SK-N-SH (cell line): ENCODE measurements around the gene CARD19. TPM values are rescaled to one million over a fixed set of nuclear protein-coding genes. Genes with fewer than 3 reads are reported as not detected.

Experiments used
- CTCF ChIA-PET: fragments of 300-600, 350-600 bp; formaldehyde crosslinking; extraction: SDS; loops from one replicate; lab custom pipeline; 2021; lab: Yijun Ruan, JAX
- POLR2A ChIA-PET: fragments of 350-600 bp; sonication (Branson Sonifier 250); formaldehyde crosslinking; extraction: SDS; loops from one replicate; lab custom pipeline; 2020; ENCODE audit warnings: antibody characterized with exemption, inconsistent platforms; lab: Yijun Ruan, JAX
- DNase-seq: peaks from one replicate; pipeline ENCODE4 v3.0.0; 2012
- H2AFZ ChIP-seq: fragments of 200-600 bp; sonication (generic); 2 replicates; pipeline ENCODE4 v1.8.1; 2016; ENCODE audit warnings: antibody characterized with exemption, mild to moderate bottlenecking, low read depth
- H3F3A ChIP-seq: fragments of 200-600 bp; sonication (generic); replicated peaks from 2 replicates; pipeline ENCODE3; 2016; ENCODE audit warnings: antibody characterized with exemption, mild to moderate bottlenecking; ENCODE audit not compliant: insufficient read depth
- H3K27ac ChIP-seq, 2 experiments: fragments of 200-500 bp in 1 of 2; fragments of 200-600 bp in 1 of 2; sonication (Bioruptor generic) in 1 of 2; sonication (generic), shearing (Covaris generic) in 1 of 2; 2 replicates each; pipeline versions ENCODE4 v1.5.1 to v1.6.1; 2014 to 2016; ENCODE audit warnings: low read depth in 2 of 2, inconsistent platforms in 1 of 2, low read length in 1 of 2, mild to moderate bottlenecking in 1 of 2, mixed read lengths in 1 of 2
- H3K27me3 ChIP-seq: fragments of 200-600 bp; sonication (generic), shearing (Covaris generic); 2 replicates; pipeline ENCODE4 v1.6.1; 2016; ENCODE audit warnings: mixed run types; ENCODE audit not compliant: insufficient read depth
- H3K36me3 ChIP-seq, 2 experiments: fragments of 200-500 bp in 1 of 2; fragments of 200-600 bp in 1 of 2; sonication (Bioruptor generic) in 1 of 2; sonication (generic) in 1 of 2; replicated peaks in 1 of 2; 2 replicates each; pipeline versions ENCODE3 to v1.5.1; 2014 to 2016; ENCODE audit warnings: low read length in 1 of 2, mild to moderate bottlenecking in 1 of 2; ENCODE audit not compliant: insufficient read depth in 2 of 2, control insufficient read depth in 1 of 2
- H3K4me1 ChIP-seq, 2 experiments: fragments of 200-500 bp in 1 of 2; fragments of 200-600 bp in 1 of 2; sonication (Bioruptor generic) in 1 of 2; sonication (generic), shearing (Covaris generic) in 1 of 2; 2 replicates each; pipeline versions ENCODE4 v1.5.1 to v1.6.1; 2014 to 2016; ENCODE audit warnings: low read depth in 1 of 2, low read length in 1 of 2, mixed run types in 1 of 2; ENCODE audit not compliant: insufficient read depth in 2 of 2, control insufficient read depth in 1 of 2
- H3K4me2 ChIP-seq: fragments of 200-600 bp; sonication (generic), shearing (Covaris generic); 2 replicates; pipeline ENCODE4 v1.6.1; 2017; ENCODE audit warnings: mixed run types
- H3K4me3 ChIP-seq, 2 experiments: fragments of 200-500 bp in 1 of 2; fragments of 200-600 bp in 1 of 2; sonication (Bioruptor generic) in 1 of 2; sonication (generic), shearing (Covaris generic) in 1 of 2; 2 replicates each; pipeline versions ENCODE4 v1.5.1 to v1.8.1; 2014 to 2016; ENCODE audit warnings: low read depth in 2 of 2, inconsistent platforms in 1 of 2, low read length in 1 of 2, mild to moderate bottlenecking in 1 of 2, mixed read lengths in 1 of 2, moderate library complexity in 1 of 2
- H3K79me2 ChIP-seq: fragments of 200-600 bp; sonication (generic); 2 replicates; pipeline ENCODE4 v1.8.1; 2017; ENCODE audit warnings: mild to moderate bottlenecking; ENCODE audit not compliant: insufficient read depth
- H3K9ac ChIP-seq: fragments of 200-600 bp; sonication (generic); 2 replicates; pipeline ENCODE4 v1.6.1; 2017; ENCODE audit warnings: mixed run types
- H3K9me2 ChIP-seq: fragments of 200-600 bp; sonication (generic); 2 replicates; pipeline ENCODE4 v1.6.1; 2017; ENCODE audit warnings: mixed run types
- H3K9me3 ChIP-seq: fragments of 200-600 bp; sonication (generic); 2 replicates; pipeline ENCODE4 v1.6.1; 2017; ENCODE audit warnings: mixed run types, mild to moderate bottlenecking, moderate library complexity
- H4K20me1 ChIP-seq: fragments of 200-600 bp; sonication (generic); 2 replicates; pipeline ENCODE4 v1.6.1; 2017; ENCODE audit warnings: mild to moderate bottlenecking, mixed run types; ENCODE audit not compliant: insufficient read depth
- CHD2 ChIP-seq: fragments of 150-350 bp; IDR thresholded peaks from 2 replicates; pipeline ENCODE4 v1.6.1; 2018; ENCODE audit warnings: low read length; ENCODE audit not compliant: partially characterized antibody
- FOXJ3 ChIP-seq: sonication (generic); formaldehyde crosslinking; IDR thresholded peaks from 2 replicates; pipeline ENCODE4 v1.5.1; 2020; ENCODE audit warnings: mild to moderate bottlenecking, missing genetic modification reagents
- GABPA ChIP-seq: IDR thresholded peaks from 2 replicates; pipeline ENCODE4 v1.4.0; 2012; ENCODE audit warnings: low read depth, mild to moderate bottlenecking
- REST ChIP-seq: IDR thresholded peaks from 2 replicates; pipeline ENCODE4 v1.6.1; 2012; ENCODE audit warnings: mild to moderate bottlenecking, low read depth, low read length, moderate library complexity
- RXRA ChIP-seq: IDR thresholded peaks from 2 replicates; pipeline ENCODE4 v1.4.0; 2012; ENCODE audit warnings: low read depth, mild to moderate bottlenecking, borderline replicate concordance
- TAF1 ChIP-seq: IDR thresholded peaks from 2 replicates; pipeline ENCODE4 v1.6.1; 2012; ENCODE audit warnings: low read depth, mild to moderate bottlenecking, low read length, moderate library complexity, borderline replicate concordance
- TCF12 ChIP-seq: IDR thresholded peaks from 2 replicates; pipeline ENCODE4 v1.4.0; 2012
- TEAD4 ChIP-seq: IDR thresholded peaks from 2 replicates; pipeline ENCODE4 v1.4.0; 2012; ENCODE audit warnings: mild to moderate bottlenecking, borderline replicate concordance; ENCODE audit not compliant: insufficient read depth
- ZBTB33 ChIP-seq: IDR thresholded peaks from 2 replicates; pipeline ENCODE4 v1.4.0; 2012; ENCODE audit warnings: low read depth, borderline replicate concordance
- WGBS: methylation state at CpG from one replicate; pipeline ENCODE4 v1.1.6; 2017; ENCODE audit warnings: low lambda C conversion rate; 5-methylcytosine and 5-hydroxymethylcytosine counted together
- polyA plus RNA-seq, 3 experiments: library from polyadenylated mRNA; depleted of rRNA; stranded (reverse); fragments of >200 nt; gene quantifications; 2 replicates each; pipeline ENCODE4 v1.2.3, GENCODE V29; 2012

The CARD19 gene
- polyA plus RNA-seq, 1 of the 3 experiments (the other 2 are of a cell fraction): 165 TPM

- ChIA-PET CTCF (interaction anchor here (1.0 to 2.2 kb wide), 3 partner anchors 10 to 22 kb away, joined by 4 to 6 read pairs (median 4); no protein-coding TSS in a partner anchor), POLR2A (no interaction called here)
Measured at GRCh38 chr9:93130861-93131481, 35.0 kb downstream of the CARD19 start.

More at GRCh38 chr9:93130861-93131481, 35.0 kb downstream of the CARD19 start:
- Histone ChIP-seq H3K27ac (peak overlapping the region in 1 of 2 experiments; percentile 40; a peak in 1 of 4 replicates), H2AFZ (no peak overlapping the region), H3K4me2 (no peak overlapping the region), H3K79me2 (peaks cover 23% of the 10 kb centered on the region; the same call in 1 of the 2 replicates), H3K27me3 (no peaks in the 10 kb centered on the region), H3K4me1 (peaks cover 8 to 75% of the 10 kb centered on the region in 2 experiments; a peak in 3 of 4 replicates), H3F3A (peaks cover 4% of the 10 kb centered on the region), H3K9ac (no peak overlapping the region), H4K20me1 (0 out of 2 replicates have a peak, but pooled peaks cover 7% of the 10 kb centered on the region), H3K36me3 (peaks cover 0 to 2% of the 10 kb centered on the region in 2 experiments), H3K9me2 (no peaks in the 10 kb centered on the region), H3K9me3 (no peaks in the 10 kb centered on the region), H3K4me3 (no peak overlapping the region)
- TF ChIP-seq TCF12: no peak
- no peak for TF ChIP-seq CHD2
- no peak for TF ChIP-seq REST
- TF ChIP-seq ZBTB33: no peak
- no peak for TF ChIP-seq TEAD4
- TF ChIP-seq GABPA: no peak
- TF ChIP-seq FOXJ3: no peak
- no peak for TF ChIP-seq RXRA
- TF ChIP-seq TAF1: no peak
- no peak for DNase-seq
- 100% methylated on average over 1 of the region's 15 CpGs for WGBS
